Erythroblast (primary cell): ENCODE results near the gene SORCS1.
A peak's percentile ranks its signal among the peaks of the same experiment; 100 is the strongest.
"Not testable (repeated sequence)": the region's sequence is repeated elsewhere in the genome, so short reads cannot be mapped to it uniquely, and the experiment has no call there.

Experiments
- DNase-seq, 2 experiments: peaks; one replicate each; lab custom pipeline; 2025; lab: John Stamatoyannopoulos, UW
- GATA1 ChIP-seq: IDR thresholded peaks from 2 replicates; pipeline ENCODE4 v1.6.1; 2011; ENCODE audit warnings: low read depth, mild to moderate bottlenecking, control low read depth, low read length, moderate library complexity
- POLR2A ChIP-seq: IDR thresholded peaks from 2 replicates; pipeline ENCODE4 v1.6.1; 2011; ENCODE audit warnings: mild to moderate bottlenecking, low read length

Gene SORCS1

DNA sequence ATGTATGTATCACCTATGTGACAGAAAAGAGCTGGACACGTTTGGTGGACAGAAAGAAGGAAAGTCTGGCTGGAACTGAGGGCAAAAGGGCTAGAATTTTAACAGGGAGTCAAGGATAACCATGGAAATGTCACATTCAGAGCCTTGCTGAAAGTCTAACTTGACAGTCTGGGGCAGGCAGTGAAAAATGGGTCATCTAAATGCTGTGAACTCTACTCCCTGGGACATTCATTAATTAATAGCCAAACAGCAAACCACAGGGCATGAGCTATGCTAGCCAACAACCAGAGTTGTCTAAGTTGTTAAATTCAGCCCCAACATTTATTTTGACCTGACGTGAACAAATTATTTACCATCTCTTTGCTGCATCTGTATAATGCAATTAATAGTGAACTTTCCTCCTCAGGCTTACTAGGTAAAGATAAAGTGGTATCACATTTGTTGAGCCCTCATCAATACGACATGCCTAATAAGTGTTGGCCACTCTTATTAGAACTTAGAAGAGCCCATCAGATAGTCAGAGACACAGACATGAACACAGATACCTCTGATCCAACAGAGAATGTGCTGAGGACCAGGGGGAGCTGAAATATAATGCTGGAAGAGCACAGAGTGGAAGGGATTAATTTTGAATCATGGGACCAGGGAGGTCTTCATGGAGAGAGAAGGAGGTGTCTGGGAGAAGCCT is 109.9 kb downstream of the SORCS1 start:
- no peak for DNase-seq
- no peak for TF ChIP-seq POLR2A
- TF ChIP-seq GATA1, result no peak

DNA sequence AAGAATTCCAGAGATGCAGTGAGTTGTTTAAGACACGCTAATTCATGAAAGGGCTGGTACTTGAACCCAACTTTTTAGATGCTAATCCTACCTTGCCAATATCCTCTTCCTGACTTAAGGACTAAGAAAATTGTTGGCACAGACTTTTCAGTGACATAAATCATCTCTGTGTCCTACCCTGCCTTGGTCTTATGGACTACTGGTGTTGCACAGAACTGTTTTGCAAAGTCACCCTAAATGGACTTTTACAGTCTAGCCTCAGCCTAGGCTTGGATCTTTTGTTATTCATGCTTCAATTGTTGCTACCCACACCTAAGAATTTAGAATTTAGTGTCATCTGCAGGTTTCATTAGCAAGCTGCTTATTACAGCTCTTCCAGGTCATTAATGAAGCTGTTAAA is 112.7 kb downstream of the SORCS1 start:
- TF ChIP-seq POLR2A, result no peak
- no peak for TF ChIP-seq GATA1
- no peak for DNase-seq

DNA sequence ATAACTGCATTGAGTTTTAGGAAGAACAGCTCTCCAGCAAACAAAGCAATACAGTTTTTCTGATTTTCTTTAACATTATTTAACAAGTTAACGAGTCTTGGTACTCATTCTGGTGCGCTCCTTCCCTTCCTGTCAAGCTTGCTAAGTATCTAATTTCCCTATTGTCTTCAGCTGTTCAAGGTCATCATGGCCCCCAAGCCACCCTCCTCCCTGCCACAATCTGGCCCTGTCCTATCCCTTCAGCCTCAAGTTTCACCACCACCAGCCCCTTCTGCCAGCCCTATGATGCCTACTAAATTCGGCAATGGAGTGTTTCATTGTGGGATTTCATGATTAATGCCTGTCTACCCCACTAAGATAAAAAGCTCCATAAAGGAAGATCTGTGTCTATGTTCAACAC is 121.0 kb downstream of the SORCS1 start:
- DNase-seq, result no peak
- TF ChIP-seq GATA1 (no peak), POLR2A (no peak)

DNA sequence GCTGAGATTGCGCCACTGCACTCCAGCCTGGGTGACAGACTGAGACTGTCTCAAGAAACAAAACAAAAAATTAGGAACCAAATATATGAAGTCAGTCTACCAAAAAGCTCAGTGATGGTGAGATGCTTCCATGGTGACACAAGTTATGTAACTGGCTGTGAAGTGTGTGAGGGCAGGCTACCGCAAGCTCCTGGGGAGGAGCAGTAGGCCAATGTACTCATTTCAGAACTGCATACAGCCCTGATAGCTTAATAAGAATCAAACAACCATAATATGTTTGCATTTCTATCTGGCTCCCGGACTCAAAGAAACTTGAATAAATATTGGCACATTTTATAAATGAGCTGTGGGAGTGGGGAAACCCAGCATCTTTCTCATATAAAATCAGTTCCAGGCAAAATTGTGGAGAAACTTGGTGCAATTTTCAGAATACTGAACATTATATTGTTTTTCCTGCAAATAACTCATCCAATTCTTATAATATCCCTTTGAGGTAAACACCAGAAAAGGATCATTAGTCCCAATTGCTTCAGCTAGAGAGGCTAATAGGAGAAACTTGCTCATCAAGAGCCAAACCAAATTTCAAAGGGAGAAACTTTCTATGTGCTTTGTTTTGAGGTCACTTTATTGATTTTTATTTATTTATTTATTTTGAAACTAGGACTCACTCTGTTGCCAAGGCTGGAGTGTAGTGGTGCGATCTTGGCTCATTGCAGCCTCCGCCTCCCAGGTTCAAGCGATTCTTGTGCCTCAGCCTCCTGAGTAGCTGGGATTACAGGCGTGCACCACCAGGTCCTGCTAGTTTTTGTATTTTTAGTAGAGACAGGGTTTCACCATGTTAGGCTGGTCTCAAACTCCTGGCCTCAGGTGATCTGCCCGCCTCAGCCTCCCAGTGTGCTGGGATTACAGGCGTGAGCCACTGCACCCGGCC is 127.0 kb downstream of the SORCS1 start:
- no peak for TF ChIP-seq POLR2A
- no peak for TF ChIP-seq GATA1
- DNase-seq, result no peak

DNA sequence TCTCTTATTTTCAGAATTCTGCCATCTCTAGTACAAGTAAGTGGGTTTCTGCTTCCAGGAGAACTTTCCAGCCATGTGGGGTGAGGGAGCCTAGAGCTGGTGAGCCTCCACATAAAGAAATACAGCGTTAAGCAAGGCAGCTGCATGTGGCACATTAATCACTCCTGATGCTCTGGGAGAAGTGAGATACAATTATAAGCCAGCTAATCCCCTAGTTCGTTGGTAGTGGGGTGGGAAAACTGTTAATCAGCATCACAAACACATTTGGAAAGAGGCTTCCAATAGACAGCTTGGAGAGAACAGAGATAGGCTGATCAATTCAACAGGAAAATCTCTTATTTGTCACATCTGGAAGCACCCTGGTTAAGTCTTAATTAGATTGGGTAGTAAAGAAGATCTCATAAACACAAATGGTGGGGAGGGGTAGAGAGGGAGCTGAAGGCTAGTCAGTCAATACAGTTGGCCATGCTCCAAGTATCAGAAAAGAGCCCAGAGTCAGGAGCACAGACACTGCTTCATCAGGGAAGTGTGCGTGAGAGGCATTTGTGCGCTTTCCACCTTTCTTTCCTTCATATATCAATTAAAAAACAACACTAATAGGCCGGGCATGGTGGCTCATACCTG is 130.6 kb downstream of the SORCS1 start:
- no peak for DNase-seq
- TF ChIP-seq POLR2A (no peak), GATA1 (no peak)

DNA sequence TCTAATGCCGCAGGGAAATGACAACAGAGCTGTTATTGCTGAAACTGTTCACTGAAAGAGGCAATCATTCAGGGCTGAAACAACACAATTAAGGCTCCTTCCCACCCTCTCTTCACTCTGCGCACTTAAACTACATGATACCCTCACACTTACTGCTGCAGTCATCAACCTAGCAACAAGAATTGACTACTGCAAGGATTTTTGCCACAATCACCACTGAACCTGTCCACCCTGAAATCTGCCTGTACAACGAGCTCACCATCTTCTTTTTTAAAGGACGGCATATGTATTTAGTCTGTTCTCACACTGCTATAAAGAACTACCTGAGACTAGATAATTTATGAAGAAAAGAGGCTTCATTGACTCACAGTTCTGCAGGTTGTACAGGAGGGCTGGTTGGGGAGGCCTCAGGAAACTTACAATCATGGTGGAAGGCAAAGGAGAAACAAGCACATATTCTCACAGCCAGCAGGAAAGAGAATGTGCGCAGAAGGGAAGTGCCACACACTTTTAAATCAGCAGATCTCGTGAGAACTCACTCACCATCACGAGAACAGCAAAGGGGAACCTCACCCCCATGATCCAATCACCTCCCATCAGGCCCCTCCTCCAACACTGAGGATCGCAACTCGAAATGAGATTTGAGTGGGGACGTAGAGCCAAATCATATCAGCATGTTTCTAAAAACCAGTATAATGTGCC is 131.7 kb downstream of the SORCS1 start:
- TF ChIP-seq POLR2A (no peak), GATA1 (no peak)
- DNase-seq, result no peak

DNA sequence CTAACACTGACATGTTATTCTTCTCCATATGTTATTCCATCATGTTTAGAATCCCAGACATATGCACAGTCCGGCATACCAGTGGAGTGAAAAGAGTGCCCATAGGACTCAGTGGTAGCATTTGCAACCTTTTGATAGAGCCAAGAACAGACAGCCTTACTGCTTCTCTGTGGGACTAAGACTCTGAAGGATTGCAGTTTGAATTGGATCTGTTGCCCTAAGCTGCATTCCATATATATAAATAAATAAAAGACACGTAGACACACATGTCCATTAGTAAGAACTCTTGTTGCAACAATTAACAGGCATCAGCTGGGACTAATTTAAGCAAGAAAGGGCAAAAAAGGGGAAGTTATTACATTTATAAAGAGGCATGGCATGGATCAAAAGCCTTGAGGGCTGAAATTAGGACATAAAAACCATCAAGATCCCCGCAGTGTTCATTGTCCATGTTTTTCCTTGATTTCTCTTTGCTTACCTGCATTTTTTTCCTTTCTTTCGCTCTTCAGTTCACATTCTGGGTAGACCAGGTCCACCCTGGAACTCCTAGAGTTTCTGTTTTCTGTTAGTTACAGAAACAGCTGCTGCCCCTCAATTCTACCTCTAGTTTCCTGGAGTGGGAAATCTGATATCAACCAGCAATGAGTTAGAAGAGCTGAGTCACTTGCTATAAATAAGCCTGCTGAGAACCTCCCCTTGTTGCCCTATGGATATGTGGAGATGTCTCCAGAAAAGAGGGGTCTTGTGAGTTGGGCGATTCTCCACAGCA is 132.4 kb downstream of the SORCS1 start:
- DNase-seq, result peak in 1 of 2 experiments; percentile 1
- TF ChIP-seq GATA1, result no peak
- TF ChIP-seq POLR2A, result no peak

DNA sequence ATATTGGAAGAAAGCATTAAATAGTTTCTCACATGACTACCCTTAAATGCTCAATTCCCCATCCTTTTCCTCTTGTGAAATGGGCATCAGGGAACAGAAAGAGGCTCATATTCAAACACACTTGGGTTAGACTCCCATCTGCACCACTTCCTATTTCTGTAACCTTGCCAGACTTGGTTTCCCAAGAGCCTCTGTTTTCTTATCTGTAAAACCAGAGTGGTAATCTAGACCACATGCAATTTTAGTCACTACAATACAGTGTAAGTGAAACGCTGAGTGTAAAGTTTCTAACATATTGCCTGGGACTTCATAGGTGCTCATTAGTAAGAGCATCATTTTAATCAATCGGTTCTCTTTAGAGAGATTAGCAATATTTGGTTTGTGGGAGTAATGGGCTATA is 136.3 kb downstream of the SORCS1 start:
- TF ChIP-seq POLR2A (no peak), GATA1 (no peak)
- DNase-seq, result no peak

DNA sequence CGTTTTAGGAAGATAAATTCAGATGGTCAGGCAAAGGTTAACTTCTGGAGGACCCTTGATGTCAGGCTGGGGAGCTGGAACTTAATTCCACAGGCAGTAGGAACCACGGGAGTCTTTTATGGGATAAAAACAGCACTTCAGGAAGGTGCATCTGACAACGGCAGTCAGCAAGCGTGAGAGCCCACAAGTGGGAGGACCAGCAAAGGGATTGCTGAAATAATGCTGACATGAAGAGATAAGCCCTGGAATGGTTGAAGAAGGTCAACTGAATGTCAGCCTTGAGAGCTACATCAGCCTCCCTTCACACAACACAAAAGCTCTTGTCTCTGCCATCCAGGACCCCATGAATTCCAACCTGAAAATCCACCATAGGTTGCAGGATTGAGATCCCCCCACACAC is 138.8 kb downstream of the SORCS1 start:
- TF ChIP-seq GATA1, result no peak
- no peak for TF ChIP-seq POLR2A
- DNase-seq, result no peak

DNA sequence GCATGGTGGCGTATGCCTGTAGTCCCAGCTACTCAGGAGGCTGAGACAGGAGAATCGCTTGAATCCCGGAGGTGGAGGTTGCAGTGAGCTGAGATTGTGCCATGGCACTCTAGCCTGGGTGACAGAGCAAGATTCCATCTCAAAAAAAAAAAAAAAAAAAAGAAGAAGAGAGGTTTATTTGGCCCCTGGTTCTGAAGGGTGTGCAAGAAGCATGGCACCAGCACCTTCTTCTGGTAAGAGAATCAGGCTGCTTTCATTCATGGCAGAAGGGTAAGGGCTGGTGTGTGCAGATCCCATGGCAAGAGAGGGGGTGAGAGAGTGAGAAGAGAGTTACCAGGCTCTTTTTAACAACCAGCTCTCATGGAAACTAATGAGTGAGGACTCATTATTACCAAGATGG is 140.5 kb downstream of the SORCS1 start:
- DNase-seq, result not testable (repeated sequence)

DNA sequence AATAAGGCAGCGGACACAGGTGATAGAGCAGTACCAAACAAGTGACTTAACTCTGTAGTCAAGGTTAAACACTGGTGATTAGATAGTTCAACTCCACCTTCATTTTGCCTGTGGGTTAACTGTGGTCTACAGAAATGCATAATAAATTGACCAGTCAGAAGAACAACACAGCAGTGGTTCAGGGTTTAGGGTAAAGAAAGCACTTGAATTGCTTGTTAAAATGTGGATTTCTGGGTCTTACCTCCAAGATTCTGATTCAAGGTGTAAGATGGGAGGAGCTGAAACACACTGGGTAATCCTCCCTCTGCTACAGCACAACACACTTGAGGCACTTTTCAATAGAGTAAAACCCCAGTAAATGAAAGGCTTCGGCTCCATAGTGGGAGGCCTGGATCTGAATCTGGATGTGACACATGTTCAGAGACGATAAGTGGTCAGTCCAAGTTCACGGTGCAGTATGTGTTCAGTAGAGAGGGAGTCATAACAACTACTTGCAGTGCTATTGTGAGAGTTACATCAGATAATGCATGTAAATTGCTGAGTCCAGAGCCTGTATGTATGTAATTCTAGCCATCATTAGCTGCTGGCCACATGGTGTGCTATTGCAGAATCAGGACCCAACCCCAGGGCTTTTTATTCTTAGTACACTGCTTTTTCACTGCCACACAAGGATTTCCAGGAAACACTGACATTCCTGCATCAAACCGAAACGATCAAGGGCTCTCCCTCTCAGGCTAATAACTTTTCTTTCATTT is 141.7 kb downstream of the SORCS1 start:
- no peak for TF ChIP-seq GATA1
- no peak for TF ChIP-seq POLR2A
- DNase-seq, result no peak

DNA sequence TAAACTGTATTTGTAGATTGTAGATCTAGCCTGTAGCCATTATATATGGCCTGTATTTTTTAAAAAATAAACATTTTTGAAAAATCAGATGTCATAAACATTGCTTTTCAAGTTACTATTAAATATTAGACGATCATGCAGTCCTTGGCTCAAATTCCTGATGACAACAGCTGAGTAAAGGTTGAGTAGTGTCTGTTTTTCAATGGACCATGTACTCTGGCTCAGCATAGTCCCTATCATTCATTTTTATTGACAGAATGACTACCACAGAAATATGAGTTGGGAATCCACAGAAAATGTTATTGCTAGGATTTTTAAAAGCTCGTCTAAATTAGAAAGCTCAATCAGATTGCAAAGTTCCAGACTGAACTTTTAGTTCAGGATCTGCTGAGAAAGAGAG is 145.4 kb downstream of the SORCS1 start:
- no peak for TF ChIP-seq POLR2A
- TF ChIP-seq GATA1, result no peak
- no peak for DNase-seq
